ENCODE measurements around the gene SLX9. TPM values are rescaled to one million over a fixed set of nuclear protein-coding genes. Genes with fewer than 3 reads are reported as not detected.

SLX9 gene
- total RNA-seq, 4 donors from 2014 or later: 8.1 to 46.0 (median 16.6) TPM

DNA sequence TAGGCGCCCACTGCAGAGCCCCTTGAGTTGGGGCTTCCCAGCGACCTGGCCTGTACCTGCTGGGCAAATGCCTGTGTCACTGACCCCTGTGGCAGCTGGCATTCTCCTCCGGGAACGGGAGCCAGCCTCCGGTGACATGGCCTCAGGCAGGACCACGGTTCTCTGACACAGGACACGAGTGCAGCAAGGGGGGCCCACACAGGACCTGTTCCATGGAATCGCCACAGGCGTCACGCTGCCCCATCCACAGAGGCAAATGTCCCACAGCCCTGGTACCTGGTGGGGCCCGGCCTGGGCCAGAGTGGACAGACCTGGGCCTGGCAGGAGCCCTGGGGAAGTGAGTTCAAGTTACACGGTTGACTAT, 21.7 kb upstream of the SLX9 start:
- TF ChIP-seq, protein P1, sequence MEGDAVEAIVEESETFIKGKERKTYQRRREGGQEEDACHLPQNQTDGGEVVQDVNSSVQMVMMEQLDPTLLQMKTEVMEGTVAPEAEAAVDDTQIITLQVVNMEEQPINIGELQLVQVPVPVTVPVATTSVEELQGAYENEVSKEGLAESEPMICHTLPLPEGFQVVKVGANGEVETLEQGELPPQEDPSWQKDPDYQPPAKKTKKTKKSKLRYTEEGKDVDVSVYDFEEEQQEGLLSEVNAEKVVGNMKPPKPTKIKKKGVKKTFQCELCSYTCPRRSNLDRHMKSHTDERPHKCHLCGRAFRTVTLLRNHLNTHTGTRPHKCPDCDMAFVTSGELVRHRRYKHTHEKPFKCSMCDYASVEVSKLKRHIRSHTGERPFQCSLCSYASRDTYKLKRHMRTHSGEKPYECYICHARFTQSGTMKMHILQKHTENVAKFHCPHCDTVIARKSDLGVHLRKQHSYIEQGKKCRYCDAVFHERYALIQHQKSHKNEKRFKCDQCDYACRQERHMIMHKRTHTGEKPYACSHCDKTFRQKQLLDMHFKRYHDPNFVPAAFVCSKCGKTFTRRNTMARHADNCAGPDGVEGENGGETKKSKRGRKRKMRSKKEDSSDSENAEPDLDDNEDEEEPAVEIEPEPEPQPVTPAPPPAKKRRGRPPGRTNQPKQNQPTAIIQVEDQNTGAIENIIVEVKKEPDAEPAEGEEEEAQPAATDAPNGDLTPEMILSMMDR (IDR thresholded peaks at IDR 0.05): no peak
- TF ChIP-seq POLR2A (IDR thresholded peaks at IDR 0.05) (no peak), EP300 (IDR thresholded peaks at IDR 0.05; ENCODE audit: low read depth) (no peak), POLR2AphosphoS5 (IDR thresholded peaks at IDR 0.05) (no peak)
- no peaks in the 10 kb centered on the region for H3K36me3 ChIP-seq
- in situ Hi-C loops (cut with MboI; ENCODE audit: low pct_ligation_motif_present in 1 of 4, low pct_unique_long_range_greater_than_20kb in 1 of 4, low sequenced_read_pairs in 3 of 4): no loop called here
- intact Hi-C loops (cut with DNase I; ENCODE audit: low total_unique reads): no loop called here
- H3K4me1 ChIP-seq: peaks cover 0 to 26% (median 9%) of the 10 kb centered on the region in 4 donors
- no peak overlapping the region for H3K4me3 ChIP-seq
- no peak for DNase-seq
- H3K27me3 ChIP-seq: peaks cover 16% of the 10 kb centered on the region
- H3K9me3 ChIP-seq: no peaks in the 10 kb centered on the region
- WGBS, 2 donors (ENCODE audit: low coverage in 1 of 2): 80% methylated on average over 6 of the region's 12 CpGs; no CpG with 5 or more reads in 1 of the 2 donors
- no peak overlapping the region for H3K27ac ChIP-seq

DNA sequence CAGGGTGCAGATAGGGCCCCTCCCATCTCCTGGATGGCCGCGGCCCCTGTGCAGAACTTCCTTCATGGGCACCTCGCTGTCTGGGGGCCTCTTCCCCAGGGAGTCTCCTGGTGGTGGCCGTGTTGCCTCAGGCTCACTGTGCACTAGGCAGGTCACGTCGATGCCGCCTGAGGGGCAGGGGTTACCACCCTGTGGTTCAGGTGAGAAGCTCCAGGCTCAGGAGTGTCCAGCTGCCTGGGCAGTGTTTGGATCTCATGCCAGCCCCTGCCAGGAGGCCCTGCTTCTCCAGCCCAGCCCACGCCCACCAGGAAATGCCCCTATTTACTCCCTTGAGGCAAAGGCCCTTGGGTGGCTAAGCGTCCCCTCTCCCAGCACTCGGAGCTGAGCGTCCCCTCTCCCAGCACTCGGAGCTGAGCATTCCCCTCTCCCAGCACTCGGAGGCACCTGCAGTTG, 21.2 kb upstream of the SLX9 start:
- DNase-seq: no peak
- H3K27me3 ChIP-seq: peaks cover 16% of the 10 kb centered on the region
- H3K4me1 ChIP-seq: peaks cover 0 to 21% (median 4%) of the 10 kb centered on the region in 4 donors
- in situ Hi-C loops (cut with MboI; ENCODE audit: low pct_ligation_motif_present in 1 of 4, low pct_unique_long_range_greater_than_20kb in 1 of 4, low sequenced_read_pairs in 3 of 4): no loop called here
- H3K9me3 ChIP-seq: no peaks in the 10 kb centered on the region
- H3K27ac ChIP-seq: no peak overlapping the region
- no peak overlapping the region for H3K4me3 ChIP-seq
- H3K36me3 ChIP-seq: no peaks in the 10 kb centered on the region
- TF ChIP-seq EP300 (IDR thresholded peaks at IDR 0.05; ENCODE audit: low read depth): no peak
- TF ChIP-seq POLR2A (IDR thresholded peaks at IDR 0.05): no peak
- TF ChIP-seq, protein P1 (IDR thresholded peaks at IDR 0.05): no peak
- TF ChIP-seq POLR2AphosphoS5 (IDR thresholded peaks at IDR 0.05): no peak
- intact Hi-C loops (cut with DNase I; ENCODE audit: low total_unique reads): no loop called here
- 68% methylated on average over 13 of the region's 13 CpGs; no CpG with 5 or more reads in 1 of the 2 donors for WGBS, 2 donors (ENCODE audit: low coverage in 1 of 2)

DNA sequence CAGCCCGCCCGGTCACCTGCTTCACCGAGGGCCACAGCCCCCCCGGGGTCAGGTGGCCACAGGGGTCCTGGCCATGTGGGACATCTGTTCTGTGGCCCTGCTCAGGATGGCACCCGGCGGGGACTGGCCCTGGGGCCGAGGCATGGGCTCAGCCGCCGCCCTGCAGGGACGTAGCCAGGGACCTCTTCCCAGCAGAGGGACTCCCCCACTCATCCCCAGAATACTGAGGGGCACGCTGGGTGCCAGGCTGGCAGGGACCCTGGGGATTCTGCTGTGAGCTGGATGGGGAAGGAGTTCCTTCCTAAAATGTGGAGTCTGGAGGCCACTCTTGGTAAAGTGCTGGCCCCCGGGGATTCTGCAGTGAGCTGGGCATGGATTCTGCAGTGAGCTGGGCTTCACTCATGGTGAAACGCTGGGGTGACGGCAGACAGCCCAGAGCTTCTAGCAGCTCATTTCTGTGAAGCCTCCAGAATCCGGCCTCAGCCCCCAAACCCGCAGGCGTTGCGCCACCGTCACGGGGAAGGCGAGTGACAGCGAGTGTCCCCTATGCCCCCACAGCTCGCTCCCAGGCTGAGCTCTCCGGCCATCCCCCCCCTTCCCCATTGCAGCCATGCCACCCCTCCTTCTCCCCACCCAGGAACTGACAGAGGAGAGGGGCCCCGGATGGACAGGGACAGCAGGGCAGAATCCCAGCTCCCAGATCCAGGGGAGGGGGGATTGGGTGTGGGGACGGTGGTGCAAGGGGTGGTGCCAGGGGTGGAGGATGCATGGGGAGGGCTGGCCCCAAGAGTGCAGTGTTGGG, 20.5 kb upstream of the SLX9 start:
- Histone ChIP-seq H3K27me3 (peaks cover 16% of the 10 kb centered on the region), H3K4me3 (peak overlapping the region in 2 of 4 donors; percentile 22 to 44), H3K36me3 (no peaks in the 10 kb centered on the region), H3K4me1 (peaks cover 0 to 18% (median 3%) of the 10 kb centered on the region in 4 donors), H3K27ac (peak overlapping the region; percentile 48 to 70 (median 63)), H3K9me3 (no peaks in the 10 kb centered on the region)
- intact Hi-C loops (cut with DNase I; ENCODE audit: low total_unique reads): no loop called here
- in situ Hi-C loops (cut with MboI; ENCODE audit: low pct_ligation_motif_present in 1 of 4, low pct_unique_long_range_greater_than_20kb in 1 of 4, low sequenced_read_pairs in 3 of 4): no loop called here
- 35% methylated on average over 20 of the region's 26 CpGs; no CpG with 5 or more reads in 1 of the 2 donors for WGBS, 2 donors (ENCODE audit: low coverage in 1 of 2)
- DNase-seq: no peak
- TF ChIP-seq POLR2AphosphoS5 (IDR thresholded peaks at IDR 0.05): no peak

DNA sequence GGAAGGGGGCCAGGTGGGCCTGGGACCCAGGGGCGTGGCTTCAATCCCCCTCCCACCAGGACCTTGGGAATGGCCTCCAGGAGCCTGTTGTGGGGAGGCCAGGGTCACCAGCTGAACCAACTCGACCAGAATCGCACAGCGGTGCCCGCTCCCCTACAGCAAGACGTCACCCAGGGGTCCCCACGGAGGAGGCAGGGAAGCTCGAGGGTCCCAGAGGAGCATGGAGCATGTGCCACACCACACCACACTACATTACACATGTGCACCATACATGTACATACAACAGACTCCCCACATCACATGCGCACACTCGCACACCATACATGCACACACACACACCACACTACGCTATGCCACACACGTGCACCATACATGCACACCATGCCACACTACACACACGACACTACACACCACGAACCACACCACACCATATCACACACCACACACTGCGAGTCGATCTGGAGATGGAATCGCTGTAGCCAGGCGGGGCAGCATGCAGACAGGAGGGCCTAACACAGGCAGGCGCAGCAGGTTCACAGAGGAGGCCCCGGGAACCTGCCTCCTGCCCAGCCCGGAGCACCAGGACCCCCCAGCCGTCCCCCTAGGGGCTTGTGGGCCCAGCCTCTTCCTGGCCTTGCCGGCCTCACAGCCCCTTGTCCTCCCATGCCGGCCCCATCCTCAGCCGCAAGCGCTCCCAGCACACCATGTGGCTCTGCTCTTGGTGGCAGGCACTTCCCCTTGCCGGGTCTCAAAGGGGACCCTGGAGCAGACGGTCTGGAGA, 19.7 kb upstream of the SLX9 start:
- H3K27me3 ChIP-seq: peaks cover 16% of the 10 kb centered on the region
- H3K4me1 ChIP-seq: peaks cover 0 to 23% (median 3%) of the 10 kb centered on the region in 4 donors
- in situ Hi-C loops (cut with MboI; ENCODE audit: low pct_ligation_motif_present in 1 of 4, low pct_unique_long_range_greater_than_20kb in 1 of 4, low sequenced_read_pairs in 3 of 4): no loop called here
- no peaks in the 10 kb centered on the region for H3K36me3 ChIP-seq
- H3K9me3 ChIP-seq: no peaks in the 10 kb centered on the region
- no peak for DNase-seq
- intact Hi-C loops (cut with DNase I; ENCODE audit: low total_unique reads): no loop called here
- WGBS, 2 donors (ENCODE audit: low coverage in 1 of 2): 59 to 86% methylated on average over 7 to 27 of the region's 28 CpGs
- TF ChIP-seq, protein P1 (IDR thresholded peaks at IDR 0.05): no peak
- TF ChIP-seq POLR2A (IDR thresholded peaks at IDR 0.05) (no peak), EP300 (IDR thresholded peaks at IDR 0.05; ENCODE audit: low read depth) (no peak), POLR2AphosphoS5 (IDR thresholded peaks at IDR 0.05) (no peak)
- peak overlapping the region in 3 of 4 donors; percentile 19 to 44 (median 22) for H3K4me3 ChIP-seq
- H3K27ac ChIP-seq: peak overlapping the region; percentile 48 to 70 (median 63)

Data from transverse colon (tissue), 4 donors.